Gastrocnemius medialis (tissue), 4 donors: ENCODE measurements around the gene OSMR.

Experiments
- POLR2A ChIP-seq, 2 donors: fragments of 450-650 bp; IDR thresholded peaks; one replicate each; pipeline ENCODE4 v1.6.1; 2017; ENCODE audit warnings: antibody characterized with exemption in 2 of 2, mild to moderate bottlenecking in 2 of 2, moderate library complexity in 2 of 2
- TF ChIP-seq, protein P1 (sequence below), 5 experiments: fragments of 450-650 bp in 3 of 5; fragments of 200-600 bp in 2 of 5; sonication (generic) in 2 of 5; IDR thresholded peaks in 4 of 5; conservative IDR thresholded peaks in 1 of 5; 1 replicate in 4 of 5; 2 replicates in 1 of 5; pipeline ENCODE4 v1.5.1; 2016 to 2019; ENCODE audit warnings: antibody characterized with exemption in 5 of 5, mild to moderate bottlenecking in 3 of 5, moderate library complexity in 3 of 5

DNA sequence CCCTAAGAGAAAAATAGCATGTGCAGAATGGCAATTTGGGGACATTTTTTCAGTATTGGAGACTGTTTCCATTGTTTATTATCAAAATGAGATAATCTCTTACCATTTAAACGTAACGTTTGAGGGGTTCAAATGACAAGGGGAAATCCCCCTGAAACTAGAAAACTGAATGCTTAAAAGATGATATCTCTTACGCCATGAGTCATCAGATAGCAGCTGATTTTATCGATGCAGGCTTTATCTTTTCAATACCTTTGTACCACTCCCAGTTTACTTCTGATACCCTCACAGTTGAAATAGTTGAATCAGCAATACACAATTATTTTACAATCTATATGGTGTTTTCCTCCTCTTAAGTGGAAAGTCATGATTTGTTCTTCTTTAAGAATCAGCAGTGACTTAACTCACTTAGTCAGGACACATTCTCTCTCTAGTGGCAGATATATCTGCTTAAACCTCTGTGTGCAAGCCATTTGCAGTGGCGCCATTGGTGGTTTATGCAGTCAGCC lies 29.2 kb downstream of the OSMR start:
- TF ChIP-seq, protein P1, sequence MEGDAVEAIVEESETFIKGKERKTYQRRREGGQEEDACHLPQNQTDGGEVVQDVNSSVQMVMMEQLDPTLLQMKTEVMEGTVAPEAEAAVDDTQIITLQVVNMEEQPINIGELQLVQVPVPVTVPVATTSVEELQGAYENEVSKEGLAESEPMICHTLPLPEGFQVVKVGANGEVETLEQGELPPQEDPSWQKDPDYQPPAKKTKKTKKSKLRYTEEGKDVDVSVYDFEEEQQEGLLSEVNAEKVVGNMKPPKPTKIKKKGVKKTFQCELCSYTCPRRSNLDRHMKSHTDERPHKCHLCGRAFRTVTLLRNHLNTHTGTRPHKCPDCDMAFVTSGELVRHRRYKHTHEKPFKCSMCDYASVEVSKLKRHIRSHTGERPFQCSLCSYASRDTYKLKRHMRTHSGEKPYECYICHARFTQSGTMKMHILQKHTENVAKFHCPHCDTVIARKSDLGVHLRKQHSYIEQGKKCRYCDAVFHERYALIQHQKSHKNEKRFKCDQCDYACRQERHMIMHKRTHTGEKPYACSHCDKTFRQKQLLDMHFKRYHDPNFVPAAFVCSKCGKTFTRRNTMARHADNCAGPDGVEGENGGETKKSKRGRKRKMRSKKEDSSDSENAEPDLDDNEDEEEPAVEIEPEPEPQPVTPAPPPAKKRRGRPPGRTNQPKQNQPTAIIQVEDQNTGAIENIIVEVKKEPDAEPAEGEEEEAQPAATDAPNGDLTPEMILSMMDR (IDR thresholded peaks at IDR 0.05 in 4 of 5, conservative IDR thresholded peaks at IDR 0.05 in 1 of 5): no peak
- no peak for TF ChIP-seq POLR2A (IDR thresholded peaks at IDR 0.05)
